ENCODE data around the gene CLASP2.

DNA sequence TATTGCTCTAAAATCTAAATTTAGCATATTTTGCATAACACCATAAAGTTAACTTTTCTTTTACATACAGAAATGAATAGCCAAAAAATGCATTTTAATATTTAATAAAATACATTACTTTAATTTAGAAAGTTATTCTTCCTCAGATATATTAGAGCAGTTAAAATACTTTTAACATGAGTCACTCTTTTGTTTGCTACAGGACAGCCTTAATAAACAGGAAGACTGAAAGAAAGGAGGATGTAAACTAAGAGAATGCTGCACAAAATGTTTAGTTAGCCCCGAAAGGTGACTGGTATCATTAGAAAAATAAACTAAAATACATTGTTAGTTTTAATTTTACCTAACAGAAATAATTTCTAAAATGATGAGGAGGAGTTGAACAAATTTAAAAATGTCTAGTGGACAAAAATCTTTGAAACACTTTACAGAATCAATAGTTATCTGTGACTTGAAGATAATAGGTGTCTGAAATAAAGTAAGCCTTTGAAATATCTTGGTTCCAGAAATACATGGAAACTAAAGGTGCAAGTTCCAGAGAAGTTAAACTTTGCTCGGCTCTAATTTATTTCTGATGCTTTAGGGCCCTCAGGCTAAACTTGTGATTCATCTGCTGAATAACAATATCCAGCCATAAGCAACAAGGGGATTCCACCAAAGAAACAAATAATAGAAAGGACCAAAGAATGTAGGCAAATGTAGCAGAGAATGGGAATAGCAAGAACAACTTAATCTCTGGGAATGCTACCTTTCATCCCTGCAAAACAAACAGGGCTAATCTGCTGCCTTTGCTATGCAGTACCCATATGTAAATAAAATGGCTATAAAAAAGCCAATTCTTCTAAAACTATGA lies 139.5 kb downstream of the CLASP2 start:
- TF ChIP-seq, protein P1, sequence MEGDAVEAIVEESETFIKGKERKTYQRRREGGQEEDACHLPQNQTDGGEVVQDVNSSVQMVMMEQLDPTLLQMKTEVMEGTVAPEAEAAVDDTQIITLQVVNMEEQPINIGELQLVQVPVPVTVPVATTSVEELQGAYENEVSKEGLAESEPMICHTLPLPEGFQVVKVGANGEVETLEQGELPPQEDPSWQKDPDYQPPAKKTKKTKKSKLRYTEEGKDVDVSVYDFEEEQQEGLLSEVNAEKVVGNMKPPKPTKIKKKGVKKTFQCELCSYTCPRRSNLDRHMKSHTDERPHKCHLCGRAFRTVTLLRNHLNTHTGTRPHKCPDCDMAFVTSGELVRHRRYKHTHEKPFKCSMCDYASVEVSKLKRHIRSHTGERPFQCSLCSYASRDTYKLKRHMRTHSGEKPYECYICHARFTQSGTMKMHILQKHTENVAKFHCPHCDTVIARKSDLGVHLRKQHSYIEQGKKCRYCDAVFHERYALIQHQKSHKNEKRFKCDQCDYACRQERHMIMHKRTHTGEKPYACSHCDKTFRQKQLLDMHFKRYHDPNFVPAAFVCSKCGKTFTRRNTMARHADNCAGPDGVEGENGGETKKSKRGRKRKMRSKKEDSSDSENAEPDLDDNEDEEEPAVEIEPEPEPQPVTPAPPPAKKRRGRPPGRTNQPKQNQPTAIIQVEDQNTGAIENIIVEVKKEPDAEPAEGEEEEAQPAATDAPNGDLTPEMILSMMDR (IDR thresholded peaks at IDR 0.05) = no peak
- TF ChIP-seq EZH2 (IDR thresholded peaks at IDR 0.05) = no peak
- no peak for TF ChIP-seq EZH2phosphoT487 (IDR thresholded peaks at IDR 0.05)

All from neural progenitor cell (in vitro differentiated cells).